HT-29 (cell line): ENCODE data around the gene ZFP64. TPM values are rescaled to one million over a fixed set of nuclear protein-coding genes. Genes with fewer than 3 reads are reported as not detected.
A peak's percentile ranks its signal among the peaks of the same experiment; 100 is the strongest.
"Not testable (repeated sequence)": the region's sequence is repeated elsewhere in the genome, so short reads cannot be mapped to it uniquely, and the experiment has no call there.

Experiments
- DNase-seq: peaks from one replicate; pipeline ENCODE4 v3.0.0-alpha.2; 2015; ENCODE audit warnings: low spot score
- total RNA-seq: library from RNA; depleted of rRNA; stranded (reverse); fragments of >200 nt; shearing (Covaris generic); gene quantifications from 2 replicates; pipeline ENCODE4 v1.2.3, GENCODE V29; 2014

Gene ZFP64
- total RNA-seq, 1 experiment from 2014 or later = 22.2 TPM

- DNase-seq = no peak
Measured at GRCh38 chr20:52160049-52160570, 31.5 kb downstream of the ZFP64 start.

GRCh38 chr20:52154575-52154974 is 37.0 kb downstream of the ZFP64 start:
- DNase-seq = no peak

- no peak for DNase-seq
Measured at GRCh38 chr20:52153896-52154295, 37.7 kb downstream of the ZFP64 start.

GRCh38 chr20:52152921-52153320 is 38.7 kb downstream of the ZFP64 start:
- DNase-seq = no peak

GRCh38 chr20:52152416-52152815 is 39.2 kb downstream of the ZFP64 start:
- no peak for DNase-seq

GRCh38 chr20:52150440-52151258 is 40.9 kb downstream of the ZFP64 start:
- DNase-seq = peak; percentile 76

GRCh38 chr20:52145587-52145986 is 46.0 kb downstream of the ZFP64 start:
- no peak for DNase-seq

- DNase-seq = no peak
Measured at GRCh38 chr20:52143277-52143676, 48.3 kb downstream of the ZFP64 start.

GRCh38 chr20:52142757-52143156 is 48.8 kb downstream of the ZFP64 start:
- no peak for DNase-seq

GRCh38 chr20:52139986-52140385 is 51.6 kb downstream of the ZFP64 start:
- no peak for DNase-seq

GRCh38 chr20:52137850-52138249 is 53.7 kb downstream of the ZFP64 start:
- DNase-seq = no peak

- DNase-seq = not testable (repeated sequence)
Measured at GRCh38 chr20:52133714-52134113, 57.9 kb downstream of the ZFP64 start.

- DNase-seq = no peak
Measured at GRCh38 chr20:52132337-52132736, 59.2 kb downstream of the ZFP64 start.

- DNase-seq = no peak
Measured at GRCh38 chr20:52131048-52131643, 60.4 kb downstream of the ZFP64 start.

GRCh38 chr20:52130406-52130805 is 61.2 kb downstream of the ZFP64 start:
- no peak for DNase-seq

- no peak for DNase-seq
Measured at GRCh38 chr20:52129611-52130010, 62.0 kb downstream of the ZFP64 start.

- DNase-seq = no peak
Measured at GRCh38 chr20:52127309-52127708, 64.3 kb downstream of the ZFP64 start.

- no peak for DNase-seq
Measured at GRCh38 chr20:52124821-52125220, 66.8 kb downstream of the ZFP64 start.

- DNase-seq = no peak
Measured at GRCh38 chr20:52118696-52119095, 72.9 kb downstream of the ZFP64 start.

GRCh38 chr20:52118016-52118623 is 73.5 kb downstream of the ZFP64 start:
- no peak for DNase-seq

GRCh38 chr20:52110456-52110855 is 81.1 kb downstream of the ZFP64 start:
- no peak for DNase-seq
